Cardiac muscle cell (in vitro differentiated cells and primary cell): ENCODE results near the gene GABBR2. TPM values are rescaled to one million over a fixed set of nuclear protein-coding genes. Genes with fewer than 3 reads are reported as not detected.

Experiments
- DNase-seq, 2 donors: peaks; one replicate each; pipeline versions ENCODE4 v3.0.0 to v3.0.0-alpha.2; 2010 to 2017; ENCODE audit warnings: low read depth in 1 of 2, low spot score in 1 of 2
- H3K27ac ChIP-seq: fragments of 200-600 bp; sonication (generic); 2 replicates; pipeline ENCODE4 v1.5.1; 2016
- H3K27me3 ChIP-seq: fragments of 200-600 bp; sonication (generic); 2 replicates; pipeline ENCODE4 v1.6.0; 2016; ENCODE audit warnings: control low read depth
- H3K36me3 ChIP-seq: fragments of 200-600 bp; sonication (generic); 2 replicates; pipeline ENCODE4 v1.5.1; 2016; ENCODE audit warnings: control low read depth
- H3K4me1 ChIP-seq: fragments of 200-600 bp; sonication (generic); 2 replicates; pipeline ENCODE4 v1.8.1; 2017; ENCODE audit warnings: low read depth, mild to moderate bottlenecking, mixed run types
- H3K4me3 ChIP-seq: fragments of 200-600 bp; sonication (generic); 2 replicates; pipeline ENCODE4 v1.5.1; 2016; ENCODE audit warnings: mild to moderate bottlenecking
- H3K9me3 ChIP-seq: fragments of 200-600 bp; sonication (generic); 2 replicates; pipeline ENCODE4 v1.5.1; 2017; ENCODE audit warnings: low read depth, mild to moderate bottlenecking, control low read depth
- CTCF ChIP-seq: IDR thresholded peaks from 2 replicates; pipeline ENCODE4 v1.5.1; 2012; ENCODE audit warnings: low read depth, mild to moderate bottlenecking, low read length
- polyA plus RNA-seq: library from polyadenylated mRNA; unstranded; fragments of >200 nt; fragmentation: Nextera tagmentation; extraction: Ambion mirVana; gene quantifications from 2 replicates; pipeline ENCODE4 v1.2.1, GENCODE V29; 2016
- total RNA-seq: library from RNA; depleted of rRNA; stranded (reverse); fragments of >200 nt; gene quantifications from 2 replicates; pipeline ENCODE4 v1.2.3, GENCODE V29; 2016

The GABBR2 gene
- total and polyA plus RNA-seq, 2 experiments from 2014 or later, result 0.06 TPM; not detected in 1

GRCh38 chr9:98545021-98545420 lies 163.7 kb downstream of the GABBR2 start:
- Histone ChIP-seq H3K4me1 (no peaks in the 10 kb centered on the region), H3K27ac (no peak overlapping the region), H3K4me3 (no peak overlapping the region), H3K36me3 (no peaks in the 10 kb centered on the region), H3K27me3 (no peaks in the 10 kb centered on the region), H3K9me3 (no peaks in the 10 kb centered on the region)
- TF ChIP-seq CTCF, result no peak
- DNase-seq, result no peak

GRCh38 chr9:98541684-98542230 lies 167.0 kb downstream of the GABBR2 start:
- Histone ChIP-seq H3K36me3 (no peaks in the 10 kb centered on the region), H3K27ac (no peak overlapping the region), H3K27me3 (no peaks in the 10 kb centered on the region), H3K9me3 (no peaks in the 10 kb centered on the region), H3K4me1 (no peaks in the 10 kb centered on the region), H3K4me3 (no peak overlapping the region)
- DNase-seq, result no peak
- no peak for TF ChIP-seq CTCF

GRCh38 chr9:98540476-98540875 lies 168.3 kb downstream of the GABBR2 start:
- H3K4me3 ChIP-seq, result no peak overlapping the region
- no peak for DNase-seq
- no peak for TF ChIP-seq CTCF
- H3K4me1 ChIP-seq, result no peaks in the 10 kb centered on the region
- H3K9me3 ChIP-seq, result no peaks in the 10 kb centered on the region
- H3K27me3 ChIP-seq, result no peaks in the 10 kb centered on the region
- H3K36me3 ChIP-seq, result no peaks in the 10 kb centered on the region
- H3K27ac ChIP-seq, result no peak overlapping the region

GRCh38 chr9:98539954-98540353 lies 168.8 kb downstream of the GABBR2 start:
- H3K4me1 ChIP-seq, result no peaks in the 10 kb centered on the region
- no peaks in the 10 kb centered on the region for H3K9me3 ChIP-seq
- no peak for TF ChIP-seq CTCF
- H3K36me3 ChIP-seq, result no peaks in the 10 kb centered on the region
- peak in 1 of 2 donors; percentile 5 for DNase-seq
- H3K27me3 ChIP-seq, result no peaks in the 10 kb centered on the region
- H3K4me3 ChIP-seq, result no peak overlapping the region
- H3K27ac ChIP-seq, result no peak overlapping the region

GRCh38 chr9:98538626-98539031 lies 170.1 kb downstream of the GABBR2 start:
- H3K4me3 ChIP-seq, result no peak overlapping the region
- peak in 1 of 2 donors; percentile 5 for DNase-seq
- H3K27ac ChIP-seq, result no peak overlapping the region
- no peaks in the 10 kb centered on the region for H3K9me3 ChIP-seq
- no peaks in the 10 kb centered on the region for H3K27me3 ChIP-seq
- H3K36me3 ChIP-seq, result no peaks in the 10 kb centered on the region
- no peaks in the 10 kb centered on the region for H3K4me1 ChIP-seq
- no peak for TF ChIP-seq CTCF
